Ovary (tissue), 3 donors: ENCODE results near the gene PIK3C2G.

Experiments
- EP300 ChIP-seq: sonication (generic); formaldehyde crosslinking; IDR thresholded peaks from one replicate; pipeline ENCODE4 v1.6.1; 2017; ENCODE audit warnings: antibody characterized with exemption
- POLR2A ChIP-seq: fragments of 450-650 bp; IDR thresholded peaks from one replicate; pipeline ENCODE4 v1.6.1; 2017; ENCODE audit warnings: antibody characterized with exemption, mild to moderate bottlenecking, moderate library complexity
- TF ChIP-seq, protein P1 (sequence below), 3 donors: fragments of 450-650 bp in 2 of 3; fragments of 200-600 bp in 1 of 3; IDR thresholded peaks; one replicate each; pipeline versions ENCODE4 v1.5.1 to v1.8.0; 2016 to 2022; ENCODE audit warnings: antibody characterized with exemption in 3 of 3, mild to moderate bottlenecking in 1 of 3
- donor health status: DM: no; HTN: no; CAD: no.

GRCh38 chr12:18294889-18295288, 33.6 kb downstream of the PIK3C2G start:
- TF ChIP-seq, protein P1, sequence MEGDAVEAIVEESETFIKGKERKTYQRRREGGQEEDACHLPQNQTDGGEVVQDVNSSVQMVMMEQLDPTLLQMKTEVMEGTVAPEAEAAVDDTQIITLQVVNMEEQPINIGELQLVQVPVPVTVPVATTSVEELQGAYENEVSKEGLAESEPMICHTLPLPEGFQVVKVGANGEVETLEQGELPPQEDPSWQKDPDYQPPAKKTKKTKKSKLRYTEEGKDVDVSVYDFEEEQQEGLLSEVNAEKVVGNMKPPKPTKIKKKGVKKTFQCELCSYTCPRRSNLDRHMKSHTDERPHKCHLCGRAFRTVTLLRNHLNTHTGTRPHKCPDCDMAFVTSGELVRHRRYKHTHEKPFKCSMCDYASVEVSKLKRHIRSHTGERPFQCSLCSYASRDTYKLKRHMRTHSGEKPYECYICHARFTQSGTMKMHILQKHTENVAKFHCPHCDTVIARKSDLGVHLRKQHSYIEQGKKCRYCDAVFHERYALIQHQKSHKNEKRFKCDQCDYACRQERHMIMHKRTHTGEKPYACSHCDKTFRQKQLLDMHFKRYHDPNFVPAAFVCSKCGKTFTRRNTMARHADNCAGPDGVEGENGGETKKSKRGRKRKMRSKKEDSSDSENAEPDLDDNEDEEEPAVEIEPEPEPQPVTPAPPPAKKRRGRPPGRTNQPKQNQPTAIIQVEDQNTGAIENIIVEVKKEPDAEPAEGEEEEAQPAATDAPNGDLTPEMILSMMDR (IDR thresholded peaks at IDR 0.05) = no peak
- no peak for TF ChIP-seq POLR2A
- no peak for TF ChIP-seq EP300
